Measurements from ENCODE around the gene KY. TPM values are rescaled to one million over a fixed set of nuclear protein-coding genes. Genes with fewer than 3 reads are reported as not detected.

Gene KY
- total and polyA plus RNA-seq, 2 experiments from 2014 or later = not detected

- TF ChIP-seq CTCF (conservative IDR thresholded peaks at IDR 0.05; ENCODE audit: low read depth in 2 of 2) (no peak), EZH2phosphoT487 (IDR thresholded peaks at IDR 0.05; ENCODE audit: unreplicated experiment) (no peak), STAT1 (IDR thresholded peaks at IDR 0.05; ENCODE audit: unreplicated experiment) (no peak), POLR2AphosphoS5 (IDR thresholded peaks at IDR 0.05; ENCODE audit: low read depth) (no peak), REST (IDR thresholded peaks at IDR 0.05; ENCODE audit: unreplicated experiment) (no peak), EZH2 (IDR thresholded peaks at IDR 0.05; ENCODE audit: low read depth, unreplicated experiment) (no peak), JUNB (IDR thresholded peaks at IDR 0.05; ENCODE audit: unreplicated experiment) (no peak)
Measured at GRCh38 chr3:134613006-134613520, 37.8 kb downstream of the KY start (continued).

- DNase-seq (ENCODE audit: low spot score) = no peak
- H3K79me2 ChIP-seq (replicated peaks; ENCODE audit: insufficient read depth) = no peaks in the 10 kb centered on the region
- H3F3A ChIP-seq (replicated peaks; ENCODE audit: low read depth) = no peaks in the 10 kb centered on the region
- H3K4me1 ChIP-seq (ENCODE audit: insufficient read depth) = no peaks in the 10 kb centered on the region
- no peak overlapping the region for H3K27ac ChIP-seq (ENCODE audit: low read depth)
- H3K4me3 ChIP-seq = no peak overlapping the region
- Mint-ChIP-seq H3K36me3 (ENCODE audit: low read depth) (no peaks in the 10 kb centered on the region; the same call in 2 of the 3 replicates), H3K27ac (no peak overlapping the region), H3K27me3 (ENCODE audit: insufficient read depth, low read depth, poor library complexity) (peaks cover 6% of the 10 kb centered on the region), H3K9me3 (no peaks in the 10 kb centered on the region), H3K4me3 (no peak overlapping the region), H3K4me1 (no peaks in the 10 kb centered on the region)
- H3K36me3 ChIP-seq (ENCODE audit: insufficient read depth) = no peaks in the 10 kb centered on the region
- H2AFZ ChIP-seq = no peak overlapping the region
- no peak overlapping the region for H3K4me2 ChIP-seq
- H3K27me3 ChIP-seq (ENCODE audit: insufficient read depth) = no peaks in the 10 kb centered on the region
- H4K20me1 ChIP-seq (replicated peaks; ENCODE audit: insufficient read depth) = no peaks in the 10 kb centered on the region
- no peak for ATAC-seq
- no peaks in the 10 kb centered on the region for H3K9me2 ChIP-seq (ENCODE audit: insufficient read depth)
- no peak for TF ChIP-seq CREB1 (CRISPR knock-in tag; IDR thresholded peaks at IDR 0.05; ENCODE audit: low read depth)
- TF ChIP-seq ETS1 (IDR thresholded peaks at IDR 0.05) = no peak
- TF ChIP-seq POLR2AphosphoS5 (IDR thresholded peaks at IDR 0.05; ENCODE audit: low read depth) = no peak
- no peak for TF ChIP-seq EZH2 (IDR thresholded peaks at IDR 0.05; ENCODE audit: low read depth, unreplicated experiment)
- no peak for TF ChIP-seq STAT1 (IDR thresholded peaks at IDR 0.05; ENCODE audit: unreplicated experiment)
Measured at GRCh38 chr3:134611516-134611915, 39.3 kb downstream of the KY start.

All from GM23338 (cell line).